GM19463 (cell line): ENCODE measurements around the gene TSC22D2.
"Not testable (repeated sequence)": the region's sequence is repeated elsewhere in the genome, so short reads cannot be mapped to it uniquely, and the experiment has no call there.

Source experiments
- ATAC-seq: cut with Tn5 transposase; IDR thresholded peaks from one replicate; pipeline ENCODE4 v1.9.1; 2021; ENCODE audit warnings: mild to moderate bottlenecking, moderate library complexity; ENCODE audit not compliant: unreplicated experiment

The TSC22D2 gene

GRCh38 chr3:150479370-150479769, 71.3 kb downstream of the TSC22D2 start:
- ATAC-seq = no peak

GRCh38 chr3:150480877-150481276, 72.8 kb downstream of the TSC22D2 start:
- ATAC-seq = no peak

- no peak for ATAC-seq
These were observed 75.1 kb downstream of the TSC22D2 start for GRCh38 chr3:150483226-150483625.

- ATAC-seq = no peak
These were observed 76.3 kb downstream of the TSC22D2 start for GRCh38 chr3:150484410-150484809.

- ATAC-seq = no peak
These were observed 80.8 kb downstream of the TSC22D2 start for GRCh38 chr3:150488867-150489266.

- ATAC-seq = no peak
These were observed 82.3 kb downstream of the TSC22D2 start for GRCh38 chr3:150490277-150490986.

- ATAC-seq = no peak
These were observed 86.4 kb downstream of the TSC22D2 start for GRCh38 chr3:150494411-150494977.

- ATAC-seq = no peak
These were observed 87.1 kb downstream of the TSC22D2 start for GRCh38 chr3:150495149-150495548.

- no peak for ATAC-seq
These were observed 87.6 kb downstream of the TSC22D2 start for GRCh38 chr3:150495563-150496168.

GRCh38 chr3:150497956-150498355, 89.9 kb downstream of the TSC22D2 start:
- ATAC-seq = no peak

GRCh38 chr3:150500960-150501359, 92.9 kb downstream of the TSC22D2 start:
- ATAC-seq = not testable (repeated sequence)

GRCh38 chr3:150503402-150504099, 95.5 kb downstream of the TSC22D2 start:
- no peak for ATAC-seq

GRCh38 chr3:150504483-150504882, 96.4 kb downstream of the TSC22D2 start:
- no peak for ATAC-seq

- no peak for ATAC-seq
These were observed 100.3 kb downstream of the TSC22D2 start for GRCh38 chr3:150508401-150508800.

- ATAC-seq = no peak
These were observed 101.7 kb downstream of the TSC22D2 start for GRCh38 chr3:150509780-150510179.

- no peak for ATAC-seq
These were observed 103.2 kb downstream of the TSC22D2 start for GRCh38 chr3:150511122-150511821.

- no peak for ATAC-seq
These were observed 107.1 kb downstream of the TSC22D2 start for GRCh38 chr3:150515210-150515609.
